Measurements from ENCODE around the gene AMPH. TPM values are rescaled to one million over a fixed set of nuclear protein-coding genes. Genes with fewer than 3 reads are reported as not detected.

Gene AMPH
- total RNA-seq, 1 donor from 2014 or later, result 0.25 TPM

DNA sequence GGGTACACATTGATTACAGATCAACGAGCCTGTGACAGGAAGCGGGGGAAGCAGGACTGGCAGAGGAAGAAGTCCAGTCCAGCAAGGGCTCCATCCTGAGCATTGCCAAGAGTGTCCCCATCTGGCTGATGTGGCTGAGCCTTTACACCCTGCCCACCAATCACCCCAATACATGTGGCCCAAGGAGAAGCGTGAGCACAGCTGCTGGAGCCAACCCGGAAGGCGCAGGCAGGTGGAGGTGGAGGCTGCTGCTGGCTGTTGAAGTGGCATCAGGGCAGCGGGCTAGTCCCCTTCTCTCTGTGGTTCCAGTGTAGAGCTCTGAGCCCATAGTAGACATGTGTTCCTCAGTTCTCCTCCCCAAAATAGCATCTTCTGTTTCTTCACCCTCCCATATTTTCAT, 6.8 kb upstream of the AMPH start:
- no peak for DNase-seq (ENCODE audit: low read depth)
- no peak for TF ChIP-seq CTCF (IDR thresholded peaks at IDR 0.05; ENCODE audit: insufficient read depth, low read length, poor library complexity, severe bottlenecking)

GRCh38 chr7:38632411-38632810, 1.2 kb upstream of the AMPH start:
- Histone ChIP-seq H3K27me3 (ENCODE audit: control insufficient read depth, insufficient read depth, low read length) (peaks cover 35% of the 10 kb centered on the region), H3K36me3 (ENCODE audit: control insufficient read depth, insufficient read depth, low read length) (no peaks in the 10 kb centered on the region), H3K4me3 (ENCODE audit: low read depth, low read length) (no peak overlapping the region)
- no peak for TF ChIP-seq CTCF (IDR thresholded peaks at IDR 0.05; ENCODE audit: insufficient read depth, low read length, poor library complexity, severe bottlenecking)
- no peak for DNase-seq (ENCODE audit: low read depth)

More for the DNA sequence above, 6.8 kb upstream of the AMPH start:
- H3K27me3 ChIP-seq (ENCODE audit: control insufficient read depth, insufficient read depth, low read length), result peaks cover 2% of the 10 kb centered on the region
- no peaks in the 10 kb centered on the region for H3K36me3 ChIP-seq (ENCODE audit: control insufficient read depth, insufficient read depth, low read length)
- H3K4me3 ChIP-seq (ENCODE audit: low read depth, low read length), result no peak overlapping the region

DNA sequence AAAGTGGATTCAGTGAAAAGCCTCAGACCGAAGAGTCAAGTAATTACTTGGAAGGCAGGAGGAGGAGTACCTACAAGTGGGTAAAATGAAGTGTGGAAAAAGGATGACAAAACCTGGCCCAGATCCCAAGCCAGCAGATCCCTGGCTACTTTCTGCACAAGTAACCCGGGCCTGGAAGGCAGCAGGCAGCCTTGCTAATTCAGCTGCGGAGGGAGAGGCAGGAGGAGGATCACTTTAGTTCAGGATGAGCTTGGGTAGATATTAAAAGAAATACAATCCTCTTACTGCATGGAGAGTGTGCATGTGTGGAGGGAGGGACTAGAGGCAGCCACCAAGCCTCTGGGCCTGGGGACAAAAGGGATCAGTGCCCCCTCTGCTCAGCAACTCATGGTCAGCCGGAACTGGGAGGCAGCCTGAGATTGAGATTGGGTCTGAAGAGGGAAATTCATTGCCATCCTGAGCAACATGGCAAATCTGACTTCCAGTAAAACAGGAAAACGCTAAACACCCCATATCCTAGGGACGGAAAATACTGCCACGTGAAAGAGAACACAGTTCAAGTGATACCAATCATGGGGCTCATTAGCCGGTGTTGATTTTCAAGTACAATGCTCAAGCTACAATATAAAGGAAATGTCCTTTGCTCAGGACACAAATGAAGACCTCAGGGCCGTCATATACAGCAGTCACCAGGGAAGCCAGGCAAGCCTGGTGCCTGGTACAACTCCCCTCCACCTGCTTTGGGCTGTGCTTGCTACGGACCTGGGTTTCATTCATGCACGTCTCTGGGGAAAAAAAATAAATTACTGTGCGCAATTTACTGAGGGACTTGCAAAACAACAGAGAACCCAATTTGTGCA, 1.3 kb downstream of the AMPH start:
- H3K36me3 ChIP-seq (ENCODE audit: control insufficient read depth, insufficient read depth, low read length), result no peaks in the 10 kb centered on the region
- H3K4me3 ChIP-seq (ENCODE audit: low read depth, low read length), result no peak overlapping the region
- H3K27me3 ChIP-seq (ENCODE audit: control insufficient read depth, insufficient read depth, low read length), result peaks cover 35% of the 10 kb centered on the region
- TF ChIP-seq CTCF (IDR thresholded peaks at IDR 0.05; ENCODE audit: insufficient read depth, low read length, poor library complexity, severe bottlenecking), result no peak
- no peak for DNase-seq (ENCODE audit: low read depth)

GRCh38 chr7:38628630-38629385, 2.4 kb downstream of the AMPH start:
- DNase-seq (ENCODE audit: low read depth), result no peak
- H3K36me3 ChIP-seq (ENCODE audit: control insufficient read depth, insufficient read depth, low read length), result no peaks in the 10 kb centered on the region
- peaks cover 35% of the 10 kb centered on the region for H3K27me3 ChIP-seq (ENCODE audit: control insufficient read depth, insufficient read depth, low read length)
- TF ChIP-seq CTCF (IDR thresholded peaks at IDR 0.05; ENCODE audit: insufficient read depth, low read length, poor library complexity, severe bottlenecking), result no peak
- H3K4me3 ChIP-seq (ENCODE audit: low read depth, low read length), result no peak overlapping the region

- Histone ChIP-seq H3K27me3 (ENCODE audit: control insufficient read depth, insufficient read depth, low read length) (peaks cover 19% of the 10 kb centered on the region), H3K36me3 (ENCODE audit: control insufficient read depth, insufficient read depth, low read length) (no peaks in the 10 kb centered on the region), H3K4me3 (ENCODE audit: low read depth, low read length) (no peak overlapping the region)
- no peak for DNase-seq (ENCODE audit: low read depth)
- TF ChIP-seq CTCF (IDR thresholded peaks at IDR 0.05; ENCODE audit: insufficient read depth, low read length, poor library complexity, severe bottlenecking), result no peak
Measured at GRCh38 chr7:38625866-38626265, 5.3 kb downstream of the AMPH start.

Measured in kidney epithelial cell (primary cell).